Heart left ventricle (tissue), 16 donors: ENCODE data around the gene HDLBP. TPM values are rescaled to one million over a fixed set of nuclear protein-coding genes. Genes with fewer than 3 reads are reported as not detected.

Source experiments
- ATAC-seq, 4 donors: fragments of 200-7000 bp; cut with Tn5 transposase; one replicate each; pipeline ENCODE4 v1.9.1; 2020 to 2022; ENCODE audit warnings: moderate library complexity in 4 of 4, mild to moderate bottlenecking in 3 of 4, moderate number of reproducible peaks in 1 of 4
- DNase-seq, 5 donors: peaks; one replicate each; pipeline ENCODE4 v3.0.0-alpha.2; 2020
- H3K27ac ChIP-seq, 12 donors: fragments of 200-600 bp; sonication (generic) in 4 of 12; one replicate each; pipeline versions ENCODE4 v1.5.0 to v1.8.0; 2016 to 2022; ENCODE audit warnings: mild to moderate bottlenecking in 2 of 12
- H3K27me3 ChIP-seq, 9 donors: fragments of 200-600 bp; sonication (generic) in 2 of 9; one replicate each; pipeline versions ENCODE4 v1.5.1 to v1.8.0; 2016 to 2022; ENCODE audit warnings: mild to moderate bottlenecking in 3 of 9
- H3K36me3 ChIP-seq, 9 donors: fragments of 200-600 bp; sonication (generic) in 2 of 9; one replicate each; pipeline versions ENCODE4 v1.5.0 to v1.8.0; 2018 to 2022; ENCODE audit warnings: mild to moderate bottlenecking in 2 of 9
- H3K4me1 ChIP-seq, 12 donors: fragments of 200-600 bp; sonication (generic) in 4 of 12; one replicate each; pipeline versions ENCODE4 v1.5.0 to v1.8.0; 2016 to 2022; ENCODE audit warnings: mild to moderate bottlenecking in 3 of 12
- H3K4me3 ChIP-seq, 12 donors: fragments of 200-600 bp; sonication (generic) in 4 of 12; one replicate each; pipeline versions ENCODE4 v1.5.0 to v1.8.0; 2017 to 2022; ENCODE audit warnings: mild to moderate bottlenecking in 9 of 12, moderate library complexity in 4 of 12
- H3K9me3 ChIP-seq, 12 donors: fragments of 200-600 bp; sonication (generic) in 4 of 12; one replicate each; pipeline versions ENCODE4 v1.5.0 to v1.8.0; 2016 to 2022; ENCODE audit warnings: mild to moderate bottlenecking in 1 of 12
- POLR2A ChIP-seq, 2 donors: fragments of 450-650 bp; IDR thresholded peaks; one replicate each; pipeline ENCODE4 v1.6.1; 2017; ENCODE audit warnings: antibody characterized with exemption in 2 of 2, mild to moderate bottlenecking in 2 of 2, moderate library complexity in 2 of 2
- WGBS, 4 donors: extraction: QIAGEN DNeasy Blood & Tissue Kit in 2 of 4; methylation state at CpG; one replicate each; pipeline versions ENCODE4 v1.1.5 to v1.1.7; 2013 to 2018; 5-methylcytosine and 5-hydroxymethylcytosine counted together
- intact Hi-C, 10 donors: fragments of 100-400 bp; cut with DNase I; formaldehyde crosslinking; loops; one replicate each; pipeline versions ENCODE4 v1.11.1 to v1.14.2; 2022
- polyA plus RNA-seq, 2 donors: library from polyadenylated mRNA; stranded (reverse); fragments of 200-250 nt; gene quantifications; one replicate each; pipeline ENCODE4 v1.2.3, GENCODE V29; 2013
- total RNA-seq, 9 donors: library from RNA; depleted of rRNA in 2 of 9; stranded (reverse); fragments of >200 nt in 2 of 9; fragmentation: NEBNext Ultra II Directional in 3 of 9; extraction: Animal tissue kit (Norgen Biotek cat#: 25700) in 3 of 9; gene quantifications; one replicate each; pipeline versions ENCODE4 v1.1.0 to v1.2.4, GENCODE V29; 2016 to 2023
- TF ChIP-seq, protein P1 (sequence below), 12 donors: fragments of 200-600 bp; sonication (generic) in 4 of 12; IDR thresholded peaks; one replicate each; pipeline versions ENCODE4 v1.5.0 to v1.8.0; 2018 to 2022; ENCODE audit warnings: antibody characterized with exemption in 12 of 12, mild to moderate bottlenecking in 5 of 12
- donor health status: ischemic (EF 13 %, LVEDD 7.1; RV severe dilation, severe dysfunction).
- donor health status: healthy with polysubstance abuse.
- donor health status: DM: no; HTN: yes; CAD: no.
- donor health status: DM: no; HTN: no; CAD: no.
- donor health status: ischemic (EF 25% LVEDD 6.9; RV normal size, moderate dysfunction).
- donor health status: ischemic (EF 25% LVEDD 5.7; RV mildly dilated, moderate dysfunction).
- donor health status: healthy.
- donor health status: DM: yes; HTN: yes; CAD: no.
- donor health status: ischemic (EF 35%, LVEDD 5.7; RV mildly dilated, moderate dysfunction).
- donor health status: nonischemic (EF 11% LVEDD 7.7; RV severe dilation, severe dysfunction).
- donor health status: DM: yes; HTN: yes; CAD: no.
- donor health status: PGD.
- donor health status: ischemic (EF 29% LVEDD 5.4; RV normal size, mild dysfunction).
- donor health status: nonischemic (EF 23%, LVEDD 6.1; RV moderate dilation, normal function).

The HDLBP gene
- total and polyA plus RNA-seq, 11 donors: 220 to 407 (median 343) TPM

DNA sequence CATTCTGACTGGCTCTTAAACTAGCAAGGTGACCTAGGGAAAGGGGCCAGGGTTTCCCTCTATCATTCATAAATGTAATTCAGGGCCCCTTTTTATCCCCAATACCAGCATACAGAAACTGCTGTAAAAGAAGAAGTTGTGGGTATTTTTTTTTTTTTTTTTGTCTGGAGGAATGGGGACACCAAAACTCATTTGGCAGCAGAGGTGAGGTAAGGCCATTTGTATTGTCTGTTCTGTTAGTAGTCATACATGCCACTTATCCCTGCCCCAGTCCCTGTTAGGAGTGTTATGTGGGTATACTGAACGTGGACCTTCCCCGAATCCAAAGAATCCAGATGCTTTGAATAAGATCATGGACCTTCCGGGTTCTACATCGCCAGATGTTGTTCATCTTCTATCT, 1.9 kb upstream of the HDLBP start:
- 45 to 53% (median 49%) methylated on average over 4 of the region's 4 CpGs for WGBS, 4 donors
- H3K27ac ChIP-seq: peak overlapping the region in 9 of 12 donors; percentile 92 to 100 (median 99)
- intact Hi-C loops: loop anchor here in 6 of 10 donors (5.0 kb wide), 3 partner anchors 35 to 45 kb away; partner anchors contain the start of gene FARP2 (in 1 of the 6)

DNA sequence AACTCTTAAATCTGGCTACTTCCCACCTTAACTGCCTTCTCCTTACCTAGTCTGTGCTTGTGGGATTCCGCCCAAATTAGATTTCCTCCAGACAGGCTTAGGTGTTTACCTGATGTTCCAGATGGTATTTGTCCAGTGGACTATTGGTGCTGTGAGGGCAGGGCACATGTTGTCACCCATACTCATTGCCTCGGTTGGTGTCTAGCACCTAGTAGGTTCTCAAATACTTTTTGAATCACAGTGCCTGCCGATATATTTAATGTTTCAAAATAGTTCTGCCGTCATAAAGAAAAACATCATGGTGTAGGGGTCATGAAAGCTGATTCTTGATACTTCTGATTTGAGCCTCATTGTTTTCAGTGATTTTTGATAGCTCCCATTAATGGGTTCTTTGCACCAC, 1.4 kb upstream of the HDLBP start:
- no peak for TF ChIP-seq POLR2A (IDR thresholded peaks at IDR 0.05)
- TF ChIP-seq, protein P1, sequence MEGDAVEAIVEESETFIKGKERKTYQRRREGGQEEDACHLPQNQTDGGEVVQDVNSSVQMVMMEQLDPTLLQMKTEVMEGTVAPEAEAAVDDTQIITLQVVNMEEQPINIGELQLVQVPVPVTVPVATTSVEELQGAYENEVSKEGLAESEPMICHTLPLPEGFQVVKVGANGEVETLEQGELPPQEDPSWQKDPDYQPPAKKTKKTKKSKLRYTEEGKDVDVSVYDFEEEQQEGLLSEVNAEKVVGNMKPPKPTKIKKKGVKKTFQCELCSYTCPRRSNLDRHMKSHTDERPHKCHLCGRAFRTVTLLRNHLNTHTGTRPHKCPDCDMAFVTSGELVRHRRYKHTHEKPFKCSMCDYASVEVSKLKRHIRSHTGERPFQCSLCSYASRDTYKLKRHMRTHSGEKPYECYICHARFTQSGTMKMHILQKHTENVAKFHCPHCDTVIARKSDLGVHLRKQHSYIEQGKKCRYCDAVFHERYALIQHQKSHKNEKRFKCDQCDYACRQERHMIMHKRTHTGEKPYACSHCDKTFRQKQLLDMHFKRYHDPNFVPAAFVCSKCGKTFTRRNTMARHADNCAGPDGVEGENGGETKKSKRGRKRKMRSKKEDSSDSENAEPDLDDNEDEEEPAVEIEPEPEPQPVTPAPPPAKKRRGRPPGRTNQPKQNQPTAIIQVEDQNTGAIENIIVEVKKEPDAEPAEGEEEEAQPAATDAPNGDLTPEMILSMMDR (IDR thresholded peaks at IDR 0.05): no peak
- intact Hi-C loops: loop anchor here in 6 of 10 donors (5.0 kb wide), 3 partner anchors 35 to 45 kb away; partner anchors contain the start of gene FARP2 (in 1 of the 6)
- H3K4me1 ChIP-seq: peaks cover 6 to 82% (median 67%) of the 10 kb centered on the region in 12 donors

More for the DNA sequence above, 1.9 kb upstream of the HDLBP start:
- Histone ChIP-seq H3K9me3 (no peaks in the 10 kb centered on the region), H3K36me3 (peaks cover 0 to 7% (median 0%) of the 10 kb centered on the region in 9 donors), H3K4me1 (peaks cover 6 to 83% (median 72%) of the 10 kb centered on the region in 12 donors), H3K27me3 (no peaks in the 10 kb centered on the region), H3K4me3 (peak overlapping the region in 11 of 12 donors; percentile 59 to 93 (median 81))
- TF ChIP-seq, protein P1 (IDR thresholded peaks at IDR 0.05): no peak
- no peak for TF ChIP-seq POLR2A (IDR thresholded peaks at IDR 0.05)
- no peak for DNase-seq
- no peak for ATAC-seq

DNA sequence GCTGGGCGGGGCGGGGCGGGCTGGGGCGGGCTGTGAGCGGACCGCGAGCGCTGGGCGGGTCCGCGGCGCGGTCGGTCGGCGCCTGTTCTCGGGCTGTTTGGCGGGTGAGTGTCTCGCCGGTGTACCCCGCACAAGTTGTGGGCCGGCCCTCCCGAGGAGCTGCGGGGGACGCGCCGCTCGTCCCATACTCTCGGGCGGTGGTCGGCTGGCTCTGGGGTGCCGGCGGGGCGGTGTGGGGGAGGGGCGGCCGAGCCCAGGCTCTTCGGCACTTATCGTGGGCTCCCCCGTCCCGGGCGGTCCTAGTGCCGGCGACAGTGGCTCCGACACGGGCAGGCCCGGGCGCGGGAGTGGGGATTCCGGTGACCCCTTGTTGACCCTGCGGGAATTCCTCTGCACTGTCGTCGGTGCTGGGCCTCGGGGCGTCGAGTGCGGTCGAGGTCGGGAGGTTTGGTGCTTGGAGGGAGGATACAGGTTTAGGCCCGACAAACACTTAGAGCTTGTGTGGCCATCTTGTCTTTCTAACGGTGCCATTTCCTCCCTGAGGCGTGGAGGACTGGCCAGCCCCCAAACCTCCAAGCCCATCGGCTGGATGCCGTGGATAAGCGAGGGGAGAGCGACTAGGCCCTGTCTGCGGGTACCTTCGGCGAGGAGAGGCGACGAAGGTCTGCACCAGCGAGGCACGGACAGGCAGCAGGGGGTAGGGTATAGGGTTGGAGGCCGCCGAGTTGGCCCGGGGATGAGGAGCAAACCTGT, 583 bp upstream of the HDLBP start, which contains the start of gene SEPTIN2:
Gene SEPTIN2, plus strand, starts transcription at position 47 of the 753 bp plus-strand sequence. CDS start 8,308 bp downstream, outside the sequence.
- ATAC-seq: peak; percentile 19 to 71 (median 44)
- WGBS, 4 donors: 0 to 1% (median 0%) methylated on average over 19 to 75 of the region's 75 CpGs

More for the DNA sequence above, 1.4 kb upstream of the HDLBP start:
- Histone ChIP-seq H3K36me3 (peaks cover 0 to 7% (median 0%) of the 10 kb centered on the region in 9 donors), H3K9me3 (no peaks in the 10 kb centered on the region), H3K27me3 (no peaks in the 10 kb centered on the region), H3K27ac (peak overlapping the region; percentile 89 to 100 (median 99)), H3K4me3 (peak overlapping the region; percentile 59 to 93 (median 80))
- ATAC-seq (no peak), DNase-seq (no peak)
- WGBS, 4 donors: 4 to 12% (median 7%) methylated on average over 4 of the region's 4 CpGs

More for the DNA sequence above, 583 bp upstream of the HDLBP start, which contains the start of gene SEPTIN2:
- peak within 1 kb of the TSS; percentile 64 to 93 (median 82) for H3K4me3 ChIP-seq
- DNase-seq: peak in 4 of 5 donors; percentile 51 to 89 (median 85)
- peak within 1 kb of the TSS; percentile 92 to 100 (median 99) for H3K27ac ChIP-seq
- peaks cover 0 to 7% (median 0%) of the 10 kb centered on the region in 9 donors for H3K36me3 ChIP-seq
- TF ChIP-seq, protein P1 (IDR thresholded peaks at IDR 0.05): no peak
- peak; percentile 47 to 69 for TF ChIP-seq POLR2A (IDR thresholded peaks at IDR 0.05)
- H3K9me3 ChIP-seq: no peaks in the 10 kb centered on the region
- H3K27me3 ChIP-seq: no peaks in the 10 kb centered on the region
- intact Hi-C loops: loop anchor here in 9 of 10 donors (1.0 to 5.0 kb wide), 8 partner anchors 36 to 44 kb away; partner anchors contain the start of gene FARP2 (in 3 of the 9)
- H3K4me1 ChIP-seq: peaks cover 6 to 80% (median 60%) of the 10 kb centered on the region in 12 donors
